HS-5 (cell line): ENCODE data around the gene POT1.

Source experiments
- DNase-seq: peaks from one replicate; pipeline ENCODE4 v3.0.0-alpha.2; 2012; ENCODE audit warnings: low read depth

Gene POT1

GRCh38 chr7:124801330-124801895, 128.2 kb downstream of the POT1 start:
- DNase-seq: no peak

GRCh38 chr7:124800386-124800785, 129.2 kb downstream of the POT1 start:
- DNase-seq: no peak

GRCh38 chr7:124799448-124799847, 130.2 kb downstream of the POT1 start:
- DNase-seq: no peak

- DNase-seq: no peak
These were observed 132.9 kb downstream of the POT1 start for GRCh38 chr7:124796771-124797170.

- DNase-seq: no peak
These were observed 136.9 kb downstream of the POT1 start for GRCh38 chr7:124792696-124793095.

GRCh38 chr7:124792002-124792401, 137.6 kb downstream of the POT1 start:
- DNase-seq: no peak

GRCh38 chr7:124791426-124791825, 138.2 kb downstream of the POT1 start:
- DNase-seq: no peak

- DNase-seq: no peak
These were observed 139.0 kb downstream of the POT1 start for GRCh38 chr7:124790645-124791044.

GRCh38 chr7:124785994-124786393, 143.6 kb downstream of the POT1 start:
- DNase-seq: no peak

- DNase-seq: peak; percentile 1
These were observed 144.5 kb downstream of the POT1 start for GRCh38 chr7:124784879-124785818.

- no peak for DNase-seq
These were observed 146.4 kb downstream of the POT1 start for GRCh38 chr7:124783271-124783670.

- DNase-seq: no peak
These were observed 147.5 kb downstream of the POT1 start for GRCh38 chr7:124781907-124782734.

- no peak for DNase-seq
These were observed 148.2 kb downstream of the POT1 start for GRCh38 chr7:124781418-124781817.

- no peak for DNase-seq
These were observed 149.0 kb downstream of the POT1 start for GRCh38 chr7:124780608-124781007.

GRCh38 chr7:124780056-124780455, 149.6 kb downstream of the POT1 start:
- DNase-seq: no peak

GRCh38 chr7:124779620-124780019, 150.0 kb downstream of the POT1 start:
- DNase-seq: no peak

GRCh38 chr7:124779194-124779593, 150.4 kb downstream of the POT1 start:
- no peak for DNase-seq

GRCh38 chr7:124777268-124777667, 152.4 kb downstream of the POT1 start:
- DNase-seq: no peak

GRCh38 chr7:124776153-124776552, 153.5 kb downstream of the POT1 start:
- DNase-seq: no peak

- no peak for DNase-seq
These were observed 154.2 kb downstream of the POT1 start for GRCh38 chr7:124775422-124775821.

- DNase-seq: no peak
These were observed 155.7 kb downstream of the POT1 start for GRCh38 chr7:124773938-124774337.

- no peak for DNase-seq
These were observed 156.3 kb downstream of the POT1 start for GRCh38 chr7:124773339-124773738.
